Right lobe of liver (tissue), 4 donors: ENCODE data around the gene YTHDC1.

Source experiments
- CTCF ChIP-seq, 4 donors: fragments of 200-600 bp in 3 of 4; fragments of 450-650 bp in 1 of 4; IDR thresholded peaks; one replicate each; pipeline versions ENCODE4 v1.5.1 to v1.8.0; 2016 to 2022; ENCODE audit warnings: antibody characterized with exemption in 4 of 4, mild to moderate bottlenecking in 2 of 4
- POLR2A ChIP-seq: fragments of 450-650 bp; IDR thresholded peaks from one replicate; pipeline ENCODE4 v1.6.1; 2017; ENCODE audit warnings: antibody characterized with exemption, mild to moderate bottlenecking
- donor health status: DM: no; HTN: no; CAD: no.
- donor health status: DM: no; HTN: no; CAD: no.
- donor health status: DM: no; HTN: yes; CAD: no.

- TF ChIP-seq POLR2A (no peak), CTCF (IDR thresholded peaks at IDR 0.05) (peak; percentile 69 to 87 (median 72))
Observed at GRCh38 chr4:68271851-68272357, 78.0 kb downstream of the YTHDC1 start.
